Nephron (organoid): Measurements from ENCODE around the gene TSC22D2.

Experiments used
- H3K27ac Mint-ChIP-seq, 3 experiments: 2 replicates each; pipeline ENCODE4 v1.8.0; 2020; ENCODE audit warnings: mixed read lengths in 3 of 3, mild to moderate bottlenecking in 2 of 3, moderate library complexity in 1 of 3
- H3K27me3 Mint-ChIP-seq: 2 replicates; pipeline ENCODE4 v1.8.0; 2021; ENCODE audit warnings: low read depth, mild to moderate bottlenecking, moderate library complexity, mixed read lengths
- H3K36me3 Mint-ChIP-seq: 2 replicates; pipeline ENCODE4 v1.8.0; 2020; ENCODE audit warnings: low read depth, mixed read lengths
- H3K4me1 Mint-ChIP-seq: 2 replicates; pipeline ENCODE4 v1.8.0; 2020; ENCODE audit warnings: mixed read lengths
- H3K4me3 Mint-ChIP-seq, 3 experiments: 2 replicates each; pipeline ENCODE4 v1.8.0; 2020; ENCODE audit warnings: mild to moderate bottlenecking in 3 of 3, mixed read lengths in 3 of 3, moderate library complexity in 2 of 3
- H3K9me3 Mint-ChIP-seq: 2 replicates; pipeline ENCODE4 v1.8.0; 2020; ENCODE audit warnings: mixed read lengths
- CTCF ChIP-seq, 3 experiments: fragments of 200-600 bp; sonication (generic); IDR thresholded peaks; one replicate each; pipeline ENCODE4 v1.5.0; 2021; ENCODE audit warnings: antibody characterized with exemption in 3 of 3; ENCODE audit not compliant: unreplicated experiment in 3 of 3

TSC22D2 gene

GRCh38 chr3:150449169-150449721 lies 41.1 kb downstream of the TSC22D2 start:
- H3K9me3 Mint-ChIP-seq: no peaks in the 10 kb centered on the region
- no peak overlapping the region for H3K4me3 Mint-ChIP-seq
- peak overlapping the region in 1 of 3 experiments; percentile 26 for H3K27ac Mint-ChIP-seq
- H3K27me3 Mint-ChIP-seq: no peaks in the 10 kb centered on the region
- peaks cover 17% of the 10 kb centered on the region for H3K36me3 Mint-ChIP-seq
- H3K4me1 Mint-ChIP-seq: peaks cover 31% of the 10 kb centered on the region
- no peak for TF ChIP-seq CTCF (IDR thresholded peaks at IDR 0.05; ENCODE audit: unreplicated experiment in 3 of 3)

DNA sequence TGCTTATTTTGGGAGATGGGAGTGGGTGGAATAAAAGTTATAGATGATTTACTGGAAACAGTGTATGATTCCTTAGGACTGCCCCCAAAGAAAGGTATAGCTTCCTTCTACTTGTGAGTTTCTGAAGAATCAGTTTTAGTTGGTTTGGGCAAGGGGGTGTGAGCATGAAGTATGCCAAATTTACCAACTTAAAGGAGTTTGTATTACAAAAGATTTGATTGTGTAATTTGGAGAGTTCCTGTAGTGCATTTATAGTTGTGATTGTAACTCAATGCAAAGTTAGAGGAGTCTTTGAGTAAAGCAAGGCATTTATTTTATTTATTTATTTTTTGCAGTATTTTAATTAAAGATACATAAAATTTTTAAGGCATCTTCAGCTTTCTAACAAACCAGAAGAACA lies 42.8 kb downstream of the TSC22D2 start:
- H3K36me3 Mint-ChIP-seq: peaks cover 20% of the 10 kb centered on the region
- H3K27me3 Mint-ChIP-seq: no peaks in the 10 kb centered on the region
- no peak overlapping the region for H3K4me3 Mint-ChIP-seq
- H3K9me3 Mint-ChIP-seq: no peaks in the 10 kb centered on the region
- H3K27ac Mint-ChIP-seq: no peak overlapping the region
- H3K4me1 Mint-ChIP-seq: peaks cover 37% of the 10 kb centered on the region
- no peak for TF ChIP-seq CTCF (IDR thresholded peaks at IDR 0.05; ENCODE audit: unreplicated experiment in 3 of 3)

DNA sequence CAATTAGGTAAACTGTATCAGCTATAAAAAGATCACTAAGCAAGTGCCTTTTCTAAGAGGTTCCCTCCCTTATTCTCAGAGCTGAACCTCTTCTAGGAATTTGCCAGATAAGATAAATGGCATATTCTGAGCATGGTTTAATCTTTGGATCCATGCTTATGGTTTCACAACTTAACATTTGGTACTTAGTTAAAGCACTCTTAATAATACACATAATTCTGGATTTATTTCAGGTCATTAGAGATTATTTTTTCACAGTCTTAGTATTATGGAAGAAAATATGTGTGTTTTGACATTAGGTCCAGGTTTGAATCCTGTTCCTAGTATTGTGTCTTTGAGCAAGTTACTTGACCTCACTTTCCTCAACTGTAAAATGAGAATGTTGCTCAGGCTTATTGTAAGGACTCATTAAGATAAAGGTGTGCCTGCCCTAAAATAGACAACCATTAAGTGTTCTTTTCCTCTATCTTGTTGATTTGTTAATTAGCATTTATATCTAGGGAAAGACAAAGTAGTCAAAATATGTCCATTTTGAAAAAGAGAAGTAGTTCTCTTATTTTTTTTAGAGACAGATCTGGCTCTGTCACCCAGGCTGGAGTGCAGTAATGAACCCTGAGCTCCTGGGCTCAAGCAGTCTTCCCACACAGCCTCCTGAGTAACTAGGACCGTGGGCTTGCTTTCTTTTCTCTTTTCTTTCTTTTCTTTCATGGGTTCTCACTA lies 43.4 kb downstream of the TSC22D2 start:
- no peak for TF ChIP-seq CTCF (IDR thresholded peaks at IDR 0.05; ENCODE audit: unreplicated experiment in 3 of 3)
- Mint-ChIP-seq H3K4me1 (peaks cover 37% of the 10 kb centered on the region), H3K4me3 (no peak overlapping the region), H3K27me3 (no peaks in the 10 kb centered on the region), H3K36me3 (peaks cover 16% of the 10 kb centered on the region), H3K9me3 (no peaks in the 10 kb centered on the region), H3K27ac (no peak overlapping the region)

DNA sequence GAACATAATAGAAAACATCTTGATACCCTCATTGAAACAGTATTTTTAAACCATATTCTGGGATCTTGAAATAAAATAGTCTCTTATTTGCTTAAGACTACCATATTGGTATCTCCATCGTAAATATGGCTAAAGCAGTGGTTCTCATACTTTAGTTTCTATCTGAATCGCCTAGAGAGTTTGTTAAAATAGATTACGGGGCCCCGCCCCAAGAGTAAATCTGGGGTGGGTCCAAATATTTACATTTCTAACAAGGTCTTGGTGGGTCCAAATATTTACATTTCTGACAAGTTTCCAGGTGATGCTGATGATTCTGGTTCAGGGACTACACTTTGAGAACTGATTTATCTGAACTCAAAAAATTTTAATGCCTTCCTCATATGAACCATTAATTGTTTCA lies 45.3 kb downstream of the TSC22D2 start:
- Mint-ChIP-seq H3K4me1 (peaks cover 32% of the 10 kb centered on the region), H3K9me3 (no peaks in the 10 kb centered on the region), H3K36me3 (peaks cover 20% of the 10 kb centered on the region), H3K27ac (no peak overlapping the region), H3K27me3 (no peaks in the 10 kb centered on the region), H3K4me3 (no peak overlapping the region)
- no peak for TF ChIP-seq CTCF (IDR thresholded peaks at IDR 0.05; ENCODE audit: unreplicated experiment in 3 of 3)

GRCh38 chr3:150454085-150454484 lies 46.0 kb downstream of the TSC22D2 start:
- Mint-ChIP-seq H3K4me3 (no peak overlapping the region), H3K27me3 (no peaks in the 10 kb centered on the region), H3K9me3 (no peaks in the 10 kb centered on the region), H3K4me1 (peaks cover 34% of the 10 kb centered on the region), H3K36me3 (peaks cover 28% of the 10 kb centered on the region), H3K27ac (no peak overlapping the region)
- no peak for TF ChIP-seq CTCF (IDR thresholded peaks at IDR 0.05; ENCODE audit: unreplicated experiment in 3 of 3)

GRCh38 chr3:150454622-150455021 lies 46.5 kb downstream of the TSC22D2 start:
- Mint-ChIP-seq H3K27ac (no peak overlapping the region), H3K9me3 (no peaks in the 10 kb centered on the region), H3K4me3 (no peak overlapping the region), H3K27me3 (no peaks in the 10 kb centered on the region), H3K36me3 (peaks cover 33% of the 10 kb centered on the region), H3K4me1 (peaks cover 29% of the 10 kb centered on the region)
- no peak for TF ChIP-seq CTCF (IDR thresholded peaks at IDR 0.05; ENCODE audit: unreplicated experiment in 3 of 3)
